ENCODE data around the gene ASB13.

Gene ASB13

GRCh38 chr10:5604236-5604925, 62.0 kb downstream of the ASB13 start:
- Histone ChIP-seq H3K4me3 (ENCODE audit: low read depth, low read length) (no peak overlapping the region), H3K36me3 (ENCODE audit: insufficient read depth, low read length) (no peaks in the 10 kb centered on the region), H3K79me2 (ENCODE audit: control insufficient read depth, insufficient read depth, low read length, unreplicated experiment) (no peaks in the 10 kb centered on the region), H2AFZ (ENCODE audit: low read length, unreplicated experiment) (no peak overlapping the region), H3K27ac (ENCODE audit: low read depth, low read length) (no peak overlapping the region), H3K4me1 (ENCODE audit: control insufficient read depth, insufficient read depth, low read length, unreplicated experiment) (no peaks in the 10 kb centered on the region), H3K27me3 (ENCODE audit: insufficient read depth, low read length) (no peaks in the 10 kb centered on the region)

- Histone ChIP-seq H3K36me3 (ENCODE audit: insufficient read depth, low read length) (no peaks in the 10 kb centered on the region), H3K27ac (ENCODE audit: low read depth, low read length) (no peak overlapping the region), H3K27me3 (ENCODE audit: insufficient read depth, low read length) (no peaks in the 10 kb centered on the region), H3K79me2 (ENCODE audit: control insufficient read depth, insufficient read depth, low read length, unreplicated experiment) (no peaks in the 10 kb centered on the region), H3K4me1 (ENCODE audit: control insufficient read depth, insufficient read depth, low read length, unreplicated experiment) (no peaks in the 10 kb centered on the region), H3K4me3 (ENCODE audit: low read depth, low read length) (no peak overlapping the region), H2AFZ (ENCODE audit: low read length, unreplicated experiment) (no peak overlapping the region)
Measured at GRCh38 chr10:5603848-5604170, 62.6 kb downstream of the ASB13 start.

- no peaks in the 10 kb centered on the region for H3K36me3 ChIP-seq (ENCODE audit: insufficient read depth, low read length)
- no peak overlapping the region for H3K4me3 ChIP-seq (ENCODE audit: low read depth, low read length)
- H3K27ac ChIP-seq (ENCODE audit: low read depth, low read length), result no peak overlapping the region
- H3K4me1 ChIP-seq (ENCODE audit: control insufficient read depth, insufficient read depth, low read length, unreplicated experiment), result no peaks in the 10 kb centered on the region
- no peaks in the 10 kb centered on the region for H3K79me2 ChIP-seq (ENCODE audit: control insufficient read depth, insufficient read depth, low read length, unreplicated experiment)
- H3K27me3 ChIP-seq (ENCODE audit: insufficient read depth, low read length), result no peaks in the 10 kb centered on the region
- no peak overlapping the region for H2AFZ ChIP-seq (ENCODE audit: low read length, unreplicated experiment)
Measured at GRCh38 chr10:5603091-5603847, 63.1 kb downstream of the ASB13 start.

GRCh38 chr10:5601826-5602495, 64.4 kb downstream of the ASB13 start:
- Histone ChIP-seq H3K27me3 (ENCODE audit: insufficient read depth, low read length) (no peaks in the 10 kb centered on the region), H2AFZ (ENCODE audit: low read length, unreplicated experiment) (no peak overlapping the region), H3K27ac (ENCODE audit: low read depth, low read length) (no peak overlapping the region), H3K4me3 (ENCODE audit: low read depth, low read length) (no peak overlapping the region), H3K79me2 (ENCODE audit: control insufficient read depth, insufficient read depth, low read length, unreplicated experiment) (no peaks in the 10 kb centered on the region), H3K4me1 (ENCODE audit: control insufficient read depth, insufficient read depth, low read length, unreplicated experiment) (peaks cover 6% of the 10 kb centered on the region), H3K36me3 (ENCODE audit: insufficient read depth, low read length) (no peaks in the 10 kb centered on the region)

GRCh38 chr10:5600908-5601307, 65.5 kb downstream of the ASB13 start:
- Histone ChIP-seq H3K27ac (ENCODE audit: low read depth, low read length) (no peak overlapping the region), H3K4me1 (ENCODE audit: control insufficient read depth, insufficient read depth, low read length, unreplicated experiment) (peaks cover 16% of the 10 kb centered on the region), H3K4me3 (ENCODE audit: low read depth, low read length) (no peak overlapping the region), H3K27me3 (ENCODE audit: insufficient read depth, low read length) (no peaks in the 10 kb centered on the region), H3K36me3 (ENCODE audit: insufficient read depth, low read length) (no peaks in the 10 kb centered on the region), H2AFZ (ENCODE audit: low read length, unreplicated experiment) (no peak overlapping the region), H3K79me2 (ENCODE audit: control insufficient read depth, insufficient read depth, low read length, unreplicated experiment) (no peaks in the 10 kb centered on the region)

- Histone ChIP-seq H3K27me3 (ENCODE audit: insufficient read depth, low read length) (no peaks in the 10 kb centered on the region), H3K4me3 (ENCODE audit: low read depth, low read length) (no peak overlapping the region), H3K36me3 (ENCODE audit: insufficient read depth, low read length) (no peaks in the 10 kb centered on the region), H2AFZ (ENCODE audit: low read length, unreplicated experiment) (no peak overlapping the region), H3K27ac (ENCODE audit: low read depth, low read length) (no peak overlapping the region), H3K79me2 (ENCODE audit: control insufficient read depth, insufficient read depth, low read length, unreplicated experiment) (no peaks in the 10 kb centered on the region), H3K4me1 (ENCODE audit: control insufficient read depth, insufficient read depth, low read length, unreplicated experiment) (peaks cover 27% of the 10 kb centered on the region)
Measured at GRCh38 chr10:5599613-5600520, 66.5 kb downstream of the ASB13 start.

- no peaks in the 10 kb centered on the region for H3K36me3 ChIP-seq (ENCODE audit: insufficient read depth, low read length)
- peaks cover 28% of the 10 kb centered on the region for H3K4me1 ChIP-seq (ENCODE audit: control insufficient read depth, insufficient read depth, low read length, unreplicated experiment)
- no peak overlapping the region for H3K27ac ChIP-seq (ENCODE audit: low read depth, low read length)
- no peaks in the 10 kb centered on the region for H3K27me3 ChIP-seq (ENCODE audit: insufficient read depth, low read length)
- no peak overlapping the region for H3K4me3 ChIP-seq (ENCODE audit: low read depth, low read length)
- no peak overlapping the region for H2AFZ ChIP-seq (ENCODE audit: low read length, unreplicated experiment)
- no peaks in the 10 kb centered on the region for H3K79me2 ChIP-seq (ENCODE audit: control insufficient read depth, insufficient read depth, low read length, unreplicated experiment)
Measured at GRCh38 chr10:5598085-5598690, 68.2 kb downstream of the ASB13 start.

GRCh38 chr10:5596611-5597341, 69.6 kb downstream of the ASB13 start:
- H3K79me2 ChIP-seq (ENCODE audit: control insufficient read depth, insufficient read depth, low read length, unreplicated experiment), result no peaks in the 10 kb centered on the region
- peak overlapping the region; percentile 36; the same call in 1 of the 2 replicates for H3K27ac ChIP-seq (ENCODE audit: low read depth, low read length)
- H3K27me3 ChIP-seq (ENCODE audit: insufficient read depth, low read length), result no peaks in the 10 kb centered on the region
- H3K4me1 ChIP-seq (ENCODE audit: control insufficient read depth, insufficient read depth, low read length, unreplicated experiment), result peaks cover 28% of the 10 kb centered on the region
- no peaks in the 10 kb centered on the region for H3K36me3 ChIP-seq (ENCODE audit: insufficient read depth, low read length)
- H3K4me3 ChIP-seq (ENCODE audit: low read depth, low read length), result no peak overlapping the region
- no peak overlapping the region for H2AFZ ChIP-seq (ENCODE audit: low read length, unreplicated experiment)

- H3K4me1 ChIP-seq (ENCODE audit: control insufficient read depth, insufficient read depth, low read length, unreplicated experiment), result peaks cover 28% of the 10 kb centered on the region
- peak overlapping the region; percentile 59 for H3K4me3 ChIP-seq (ENCODE audit: low read depth, low read length)
- H2AFZ ChIP-seq (ENCODE audit: low read length, unreplicated experiment), result peak overlapping the region; percentile 73
- no peaks in the 10 kb centered on the region for H3K27me3 ChIP-seq (ENCODE audit: insufficient read depth, low read length)
- no peaks in the 10 kb centered on the region for H3K36me3 ChIP-seq (ENCODE audit: insufficient read depth, low read length)
- peak overlapping the region; percentile 36 for H3K27ac ChIP-seq (ENCODE audit: low read depth, low read length)
- H3K79me2 ChIP-seq (ENCODE audit: control insufficient read depth, insufficient read depth, low read length, unreplicated experiment), result no peaks in the 10 kb centered on the region
Measured at GRCh38 chr10:5595994-5596471, 70.4 kb downstream of the ASB13 start.

Measured in ACC112 (cell line).